Fibroblast of lung (primary cell): Measurements from ENCODE around the gene SFI1.

Experiments used
- CTCF ChIP-seq, 2 donors: IDR thresholded peaks in 1 of 2; conservative IDR thresholded peaks in 1 of 2; 1 replicate in 1 of 2; 2 replicates in 1 of 2; pipeline ENCODE4 v1.5.1; 2011 to 2012; ENCODE audit warnings: low read length in 2 of 2, control low read depth in 1 of 2, inconsistent platforms in 1 of 2, low read depth in 1 of 2, mild to moderate bottlenecking in 1 of 2
- EZH2 ChIP-seq: IDR thresholded peaks from 2 replicates; pipeline ENCODE4 v1.5.1; 2012; ENCODE audit warnings: low read length, control low read depth, mild to moderate bottlenecking; ENCODE audit errors: missing control alignments

DNA sequence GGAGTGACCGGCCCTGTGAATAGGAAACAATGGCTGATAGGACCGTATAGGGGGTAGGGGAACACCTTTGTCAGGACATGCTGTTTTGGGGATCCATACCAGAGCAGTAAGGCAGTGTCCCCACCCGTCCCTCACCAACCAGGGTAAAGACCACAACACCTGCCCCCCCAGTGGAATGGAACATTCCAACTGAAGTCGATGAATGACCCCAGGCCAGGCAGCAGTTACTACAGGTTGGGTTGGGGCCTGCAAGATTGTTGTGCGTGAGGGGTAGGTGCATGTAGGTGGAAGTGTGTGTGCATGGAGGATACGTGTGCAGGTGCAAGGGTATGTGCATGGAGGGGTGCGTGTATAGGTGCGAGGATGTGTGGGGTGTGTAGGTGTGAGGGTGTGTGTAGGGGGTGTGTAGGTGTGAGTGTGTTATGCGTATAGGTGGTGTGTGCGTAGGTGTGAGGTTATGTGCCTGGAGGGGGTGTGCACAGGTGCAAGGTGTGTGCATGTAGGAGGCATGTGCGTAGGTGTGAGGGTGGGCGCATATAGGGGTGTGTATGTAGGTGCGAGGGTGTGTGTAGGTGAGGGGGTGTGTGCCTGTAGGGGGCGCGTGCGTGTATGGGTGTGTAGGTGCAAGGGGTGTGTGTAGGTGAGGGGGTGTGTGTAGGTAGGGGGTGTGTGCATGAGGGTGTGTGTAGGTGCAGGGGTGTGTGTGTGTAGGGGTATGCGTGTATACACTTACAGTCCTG lies 132.8 kb downstream of the SFI1 start:
- TF ChIP-seq CTCF (conservative IDR thresholded peaks at IDR 0.05 in 1 of 2, IDR thresholded peaks at IDR 0.05 in 1 of 2; ENCODE audit: low read depth in 1 of 2, low read length in 2 of 2) (no peak), EZH2 (no peak)
